ENCODE results near the gene FRMD3. TPM values are rescaled to one million over a fixed set of nuclear protein-coding genes. Genes with fewer than 3 reads are reported as not detected.

Gene FRMD3
- total RNA-seq, 1 experiment from 2014 or later, result 1.9 TPM

DNA sequence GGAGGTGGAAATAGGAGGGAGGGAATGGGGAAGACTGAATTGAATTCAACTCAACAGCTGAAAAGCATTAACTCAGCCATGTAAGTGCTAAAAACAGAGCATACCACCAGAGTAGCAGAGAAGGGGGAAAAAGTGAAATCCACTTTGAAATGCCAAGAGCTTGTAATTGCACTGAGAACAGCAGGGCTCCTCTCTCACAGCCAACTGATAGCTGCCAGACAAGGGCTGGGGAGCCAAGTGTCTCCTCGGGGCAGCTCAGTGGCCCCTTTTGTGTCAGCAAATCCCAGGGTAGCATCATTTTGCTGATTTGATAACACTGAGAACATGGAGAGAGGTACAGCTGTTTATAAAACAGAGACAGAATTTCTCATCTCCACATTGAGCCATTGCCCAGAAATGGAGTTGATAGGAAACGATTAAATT lies 182.5 kb downstream of the FRMD3 start:
- no peak overlapping the region for H3K4me2 ChIP-seq
- DNase-seq, result no peak
- no peaks in the 10 kb centered on the region for H3K79me2 ChIP-seq (ENCODE audit: low read depth)
- ChIA-PET POLR2A (ENCODE audit: unreplicated experiment) (no interaction called here), CTCF (no interaction called here)
- no peak overlapping the region for H2AFZ ChIP-seq
- H3K36me3 ChIP-seq (ENCODE audit: low read depth), result no peaks in the 10 kb centered on the region
- H4K20me1 ChIP-seq (ENCODE audit: insufficient read depth), result no peaks in the 10 kb centered on the region
- H3K9me2 ChIP-seq (ENCODE audit: insufficient read depth), result no peaks in the 10 kb centered on the region
- intact Hi-C loops (cut with micrococcal nuclease; ENCODE audit: unreplicated experiment), result no loop called here
- H3K4me3 ChIP-seq, result no peak overlapping the region
- no peaks in the 10 kb centered on the region for H3F3A ChIP-seq (ENCODE audit: insufficient read depth, low read depth)
- no peaks in the 10 kb centered on the region for H3K4me1 ChIP-seq (replicated peaks; ENCODE audit: insufficient read depth)
- no peaks in the 10 kb centered on the region for H3K9me3 ChIP-seq (ENCODE audit: insufficient read depth, low read depth)
- BruUV-seq (replicated peaks), result no TSS peak
- no peaks in the 10 kb centered on the region for H3K27me3 ChIP-seq (ENCODE audit: insufficient read depth, low read depth)
- TF ChIP-seq EZH2 (IDR thresholded peaks at IDR 0.05; ENCODE audit: low read depth), result no peak
- TF ChIP-seq, protein P1, sequence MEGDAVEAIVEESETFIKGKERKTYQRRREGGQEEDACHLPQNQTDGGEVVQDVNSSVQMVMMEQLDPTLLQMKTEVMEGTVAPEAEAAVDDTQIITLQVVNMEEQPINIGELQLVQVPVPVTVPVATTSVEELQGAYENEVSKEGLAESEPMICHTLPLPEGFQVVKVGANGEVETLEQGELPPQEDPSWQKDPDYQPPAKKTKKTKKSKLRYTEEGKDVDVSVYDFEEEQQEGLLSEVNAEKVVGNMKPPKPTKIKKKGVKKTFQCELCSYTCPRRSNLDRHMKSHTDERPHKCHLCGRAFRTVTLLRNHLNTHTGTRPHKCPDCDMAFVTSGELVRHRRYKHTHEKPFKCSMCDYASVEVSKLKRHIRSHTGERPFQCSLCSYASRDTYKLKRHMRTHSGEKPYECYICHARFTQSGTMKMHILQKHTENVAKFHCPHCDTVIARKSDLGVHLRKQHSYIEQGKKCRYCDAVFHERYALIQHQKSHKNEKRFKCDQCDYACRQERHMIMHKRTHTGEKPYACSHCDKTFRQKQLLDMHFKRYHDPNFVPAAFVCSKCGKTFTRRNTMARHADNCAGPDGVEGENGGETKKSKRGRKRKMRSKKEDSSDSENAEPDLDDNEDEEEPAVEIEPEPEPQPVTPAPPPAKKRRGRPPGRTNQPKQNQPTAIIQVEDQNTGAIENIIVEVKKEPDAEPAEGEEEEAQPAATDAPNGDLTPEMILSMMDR (conservative IDR thresholded peaks at IDR 0.05), result no peak
- no peak overlapping the region for H3K27ac ChIP-seq

DNA sequence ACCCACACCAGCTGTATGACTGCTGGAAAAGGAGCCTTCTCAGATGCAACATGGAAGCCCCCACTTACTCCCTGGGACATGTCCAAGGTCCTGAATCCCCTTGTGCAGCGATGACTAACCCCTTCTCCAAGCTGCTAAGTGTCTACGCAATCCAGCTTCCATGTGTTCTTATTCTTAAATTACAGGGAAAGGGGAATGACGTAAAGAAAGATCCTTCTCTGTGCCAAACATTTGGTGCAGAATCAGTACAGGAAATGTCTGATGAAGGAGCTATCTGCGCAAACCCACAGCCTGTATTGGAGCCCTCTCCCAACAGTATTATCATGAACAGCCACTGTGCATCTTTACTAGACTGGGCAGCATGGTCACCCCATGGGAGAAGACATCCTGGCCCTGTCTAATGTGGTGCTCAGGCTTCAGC lies 183.2 kb downstream of the FRMD3 start:
- intact Hi-C loops (cut with micrococcal nuclease; ENCODE audit: unreplicated experiment), result no loop called here
- Histone ChIP-seq H3K27ac (no peak overlapping the region), H3K4me2 (no peak overlapping the region), H3F3A (ENCODE audit: insufficient read depth, low read depth) (no peaks in the 10 kb centered on the region), H3K4me1 (replicated peaks; ENCODE audit: insufficient read depth) (no peaks in the 10 kb centered on the region), H3K79me2 (ENCODE audit: low read depth) (no peaks in the 10 kb centered on the region), H3K36me3 (ENCODE audit: low read depth) (no peaks in the 10 kb centered on the region), H3K9me3 (ENCODE audit: insufficient read depth, low read depth) (no peaks in the 10 kb centered on the region), H2AFZ (no peak overlapping the region), H3K4me3 (no peak overlapping the region), H3K27me3 (ENCODE audit: insufficient read depth, low read depth) (no peaks in the 10 kb centered on the region), H3K9me2 (ENCODE audit: insufficient read depth) (no peaks in the 10 kb centered on the region), H4K20me1 (ENCODE audit: insufficient read depth) (no peaks in the 10 kb centered on the region)
- ChIA-PET CTCF (no interaction called here), POLR2A (ENCODE audit: unreplicated experiment) (no interaction called here)
- no peak for DNase-seq
- no peak for TF ChIP-seq EZH2 (IDR thresholded peaks at IDR 0.05; ENCODE audit: low read depth)
- TF ChIP-seq, protein P1 (conservative IDR thresholded peaks at IDR 0.05), result no peak
- no TSS peak for BruUV-seq (replicated peaks)

DNA sequence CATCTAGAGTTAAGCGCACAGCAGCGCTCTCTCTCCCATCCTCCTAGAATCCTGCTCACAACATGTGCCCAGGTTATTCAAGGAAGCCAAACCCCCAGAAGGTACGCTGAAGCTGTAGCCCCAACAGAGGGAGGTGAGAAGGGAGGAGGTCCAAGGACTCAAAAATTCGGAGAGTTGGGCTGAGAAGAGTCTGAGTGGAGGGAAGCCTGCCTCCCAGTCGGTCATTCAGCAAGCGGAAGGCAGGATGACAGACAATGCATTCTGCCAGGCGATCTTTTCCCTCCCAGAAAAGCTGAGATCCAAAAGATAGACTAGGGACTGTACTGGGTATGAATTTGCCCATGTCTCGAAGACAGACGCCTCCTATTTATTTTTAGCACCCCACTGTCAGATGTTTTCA lies 189.2 kb downstream of the FRMD3 start:
- Histone ChIP-seq H3K4me2 (no peak overlapping the region), H2AFZ (no peak overlapping the region), H3K79me2 (ENCODE audit: low read depth) (no peaks in the 10 kb centered on the region), H3K4me1 (replicated peaks; ENCODE audit: insufficient read depth) (no peaks in the 10 kb centered on the region), H3F3A (ENCODE audit: insufficient read depth, low read depth) (no peaks in the 10 kb centered on the region), H4K20me1 (ENCODE audit: insufficient read depth) (no peaks in the 10 kb centered on the region), H3K27me3 (ENCODE audit: insufficient read depth, low read depth) (no peaks in the 10 kb centered on the region), H3K9me2 (ENCODE audit: insufficient read depth) (no peaks in the 10 kb centered on the region), H3K36me3 (ENCODE audit: low read depth) (no peaks in the 10 kb centered on the region), H3K9me3 (ENCODE audit: insufficient read depth, low read depth) (no peaks in the 10 kb centered on the region), H3K27ac (no peak overlapping the region), H3K4me3 (no peak overlapping the region)
- no peak for TF ChIP-seq EZH2 (IDR thresholded peaks at IDR 0.05; ENCODE audit: low read depth)
- TF ChIP-seq, protein P1 (conservative IDR thresholded peaks at IDR 0.05), result no peak
- intact Hi-C loops (cut with micrococcal nuclease; ENCODE audit: unreplicated experiment), result no loop called here
- no TSS peak for BruUV-seq (replicated peaks)
- POLR2A ChIA-PET (ENCODE audit: unreplicated experiment), result interaction anchor here (0.7 kb wide), 1 partner anchor 25 kb away, joined by 5 read pairs; no protein-coding TSS in a partner anchor
- no peak for DNase-seq
- CTCF ChIA-PET, result no interaction called here
